SIG-M5 treated with dmso at 0.1 percent for 504 hours (cell line): ENCODE measurements around the gene RNF121.

Source experiments
- DNase-seq: peaks from one replicate; lab custom pipeline; 2025; ENCODE audit not compliant: unreplicated experiment; lab: John Stamatoyannopoulos, UW

RNF121 gene

GRCh38 chr11:71987521-71987920 is 58.7 kb downstream of the RNF121 start:
- no peak for DNase-seq

- DNase-seq = no peak
Observed at GRCh38 chr11:71988050-71988449, 59.2 kb downstream of the RNF121 start.

- no peak for DNase-seq
Observed at GRCh38 chr11:71990701-71991100, 61.9 kb downstream of the RNF121 start.

GRCh38 chr11:71991494-71991893 is 62.6 kb downstream of the RNF121 start:
- peak; percentile 75 for DNase-seq

GRCh38 chr11:71992136-71992730 is 63.4 kb downstream of the RNF121 start:
- no peak for DNase-seq

- no peak for DNase-seq
Observed at GRCh38 chr11:71994786-71995185, 65.9 kb downstream of the RNF121 start.

- DNase-seq = no peak
Observed at GRCh38 chr11:71995726-71996291, 67.0 kb downstream of the RNF121 start.

- DNase-seq = no peak
Observed at GRCh38 chr11:71996517-71996916, 67.7 kb downstream of the RNF121 start.

GRCh38 chr11:71996946-71997345 is 68.1 kb downstream of the RNF121 start:
- no peak for DNase-seq

- no peak for DNase-seq
Observed at GRCh38 chr11:71997594-71997993, 68.7 kb downstream of the RNF121 start.

GRCh38 chr11:71998061-71998460 is 69.2 kb downstream of the RNF121 start:
- DNase-seq = no peak

- peak; percentile 41 for DNase-seq
Observed at GRCh38 chr11:71998649-71999310, 69.9 kb downstream of the RNF121 start, which contains the start of gene IL18BP. Gene IL18BP (plus strand): TSS chr11:71998909. CDS start chr11:71999985, 1,076 bp downstream.

- DNase-seq = no peak
Observed at GRCh38 chr11:71999362-71999761, 70.5 kb downstream of the RNF121 start.

GRCh38 chr11:71999798-72000197 is 71.0 kb downstream of the RNF121 start:
- DNase-seq = no peak

GRCh38 chr11:72000202-72000867 is 71.5 kb downstream of the RNF121 start:
- DNase-seq = no peak

GRCh38 chr11:72001285-72001684 is 72.4 kb downstream of the RNF121 start:
- DNase-seq = no peak

GRCh38 chr11:72001834-72002591 is 73.2 kb downstream of the RNF121 start:
- no peak for DNase-seq

- DNase-seq = no peak
Observed at GRCh38 chr11:72002841-72003775, 74.3 kb downstream of the RNF121 start.

- DNase-seq = no peak
Observed at GRCh38 chr11:72003776-72004171, 74.9 kb downstream of the RNF121 start.
